HepG2 (cell line): ENCODE results near the gene SHLD3. TPM values are rescaled to one million over a fixed set of nuclear protein-coding genes. Genes with fewer than 3 reads are reported as not detected.

Experiments
- ASH2L ChIP-seq: fragments of 300-600, 200-600 bp; sonication (generic); IDR thresholded peaks from 2 replicates; pipeline ENCODE4 v1.7.0; 2017; ENCODE audit warnings: low read depth, mild to moderate bottlenecking, moderate library complexity, mixed read lengths, low read length; ENCODE audit not compliant: insufficient read length
- CC2D1A ChIP-seq: sonication (generic); formaldehyde crosslinking; IDR thresholded peaks from 2 replicates; pipeline ENCODE4 v1.8.1; 2023; ENCODE audit warnings: mild to moderate bottlenecking, missing genetic modification reagents
- FOXJ3 ChIP-seq: sonication (generic); formaldehyde crosslinking; IDR thresholded peaks from 2 replicates; pipeline ENCODE4 v1.4.0; 2020; ENCODE audit warnings: missing genetic modification reagents, mild to moderate bottlenecking, borderline replicate concordance
- IKZF1 ChIP-seq: fragments of 450-650 bp; IDR thresholded peaks from 2 replicates; pipeline ENCODE4 v1.7.1; 2016
- MAFK ChIP-seq, 2 experiments: IDR thresholded peaks in 1 of 2; conservative IDR thresholded peaks in 1 of 2; 2 replicates each; pipeline ENCODE4 v1.6.1; 2011; ENCODE audit warnings: improper control_type of control experiment in 2 of 2, low read length in 2 of 2
- MED1 ChIP-seq: sonication (generic); formaldehyde crosslinking; IDR thresholded peaks from 2 replicates; pipeline ENCODE4 v1.4.0; 2020; ENCODE audit warnings: missing genetic modification reagents
- NRL ChIP-seq: sonication (generic); formaldehyde crosslinking; IDR thresholded peaks from 2 replicates; pipeline ENCODE4 v1.5.0; 2020; ENCODE audit warnings: missing genetic modification reagents, mild to moderate bottlenecking, moderate library complexity, borderline replicate concordance
- SIX4 ChIP-seq: sonication (generic); formaldehyde crosslinking; IDR thresholded peaks from 2 replicates; pipeline ENCODE4 v1.4.0; 2020; ENCODE audit warnings: missing genetic modification reagents
- ZC3H13 ChIP-seq: sonication (generic); formaldehyde crosslinking; IDR thresholded peaks from 2 replicates; pipeline ENCODE4 v1.8.1; 2023; ENCODE audit warnings: mild to moderate bottlenecking, missing genetic modification reagents, moderate library complexity
- ZFYVE20 ChIP-seq: sonication (generic); formaldehyde crosslinking; IDR thresholded peaks from 2 replicates; pipeline ENCODE4 v1.8.0; 2023; ENCODE audit warnings: low read depth, mild to moderate bottlenecking, moderate library complexity, missing genetic modification reagents, borderline replicate concordance
- ZNF501 ChIP-seq: sonication (generic); formaldehyde crosslinking; IDR thresholded peaks from 2 replicates; pipeline ENCODE4 v1.5.1; 2020; ENCODE audit warnings: mild to moderate bottlenecking, moderate library complexity, missing genetic modification reagents
- ZNF891 ChIP-seq: sonication (generic); formaldehyde crosslinking; IDR thresholded peaks from 2 replicates; pipeline ENCODE4 v1.5.0; 2020; ENCODE audit warnings: mild to moderate bottlenecking, missing genetic modification reagents
- polyA plus RNA-seq, 8 experiments: library from polyadenylated mRNA; depleted of rRNA in 3 of 8; stranded (reverse) in 7 of 8; unstranded in 1 of 8; fragments of >200 nt; fragmentation: Illumina TruSeq in 4 of 8; extraction: Trizol in 4 of 8; gene quantifications; 2 replicates each; pipeline versions ENCODE4 v1.2.1 to v1.2.3, GENCODE V29; 2011 to 2016; ENCODE audit warnings: low read depth in 4 of 8, missing spikeins in 1 of 8, mixed read lengths in 1 of 8; ENCODE audit not compliant: insufficient read depth in 1 of 8
- total RNA-seq, 5 experiments: library from RNA; depleted of rRNA; stranded (reverse); fragments of >200 nt; fragmentation: Illumina TruSeq; extraction: Trizol; gene quantifications; 2 replicates each; pipeline ENCODE4 v1.2.3, GENCODE V29; 2016; ENCODE audit warnings: low read depth in 1 of 5
- TF ChIP-seq, protein P1 (sequence below): sonication (generic); formaldehyde crosslinking; IDR thresholded peaks from 2 replicates; pipeline ENCODE4 v1.8.1; 2023; ENCODE audit warnings: missing genetic modification reagents, mild to moderate bottlenecking, borderline replicate concordance
- TF ChIP-seq, protein P2 (sequence below): sonication (generic); formaldehyde crosslinking; IDR thresholded peaks from 2 replicates; pipeline ENCODE4 v1.9.0; 2021; ENCODE audit warnings: missing genetic modification reagents, mild to moderate bottlenecking, borderline replicate concordance
- TF ChIP-seq, protein P3 (sequence below): sonication (generic); formaldehyde crosslinking; conservative IDR thresholded peaks from 2 replicates; pipeline ENCODE4 v1.4.0; 2020; ENCODE audit warnings: mild to moderate bottlenecking, missing genetic modification reagents, moderate library complexity
- TF ChIP-seq, protein P4 (sequence below): sonication (generic); formaldehyde crosslinking; IDR thresholded peaks from 2 replicates; pipeline ENCODE4 v1.4.0; 2020; ENCODE audit warnings: missing genetic modification reagents
- TF ChIP-seq, protein P5 (sequence below): sonication (generic); formaldehyde crosslinking; IDR thresholded peaks from 2 replicates; pipeline ENCODE4 v1.4.0; 2020; ENCODE audit warnings: missing genetic modification reagents
- TF ChIP-seq, protein P6 (sequence below): sonication (generic); formaldehyde crosslinking; IDR thresholded peaks from 2 replicates; pipeline ENCODE4 v1.4.0; 2020; ENCODE audit warnings: missing genetic modification reagents; ENCODE audit errors: not compliant biosample characterization
- TF ChIP-seq, protein P7 (sequence below): sonication (generic); formaldehyde crosslinking; IDR thresholded peaks from 2 replicates; pipeline ENCODE4 v1.5.1; 2020; ENCODE audit warnings: mild to moderate bottlenecking, moderate library complexity, missing genetic modification reagents

SHLD3 gene
- total and polyA plus RNA-seq, 2 of the 13 experiments (the other 11 are each of a cell fraction or from before 2014, with no cell fraction given), result 3.6 to 6.8 TPM

DNA sequence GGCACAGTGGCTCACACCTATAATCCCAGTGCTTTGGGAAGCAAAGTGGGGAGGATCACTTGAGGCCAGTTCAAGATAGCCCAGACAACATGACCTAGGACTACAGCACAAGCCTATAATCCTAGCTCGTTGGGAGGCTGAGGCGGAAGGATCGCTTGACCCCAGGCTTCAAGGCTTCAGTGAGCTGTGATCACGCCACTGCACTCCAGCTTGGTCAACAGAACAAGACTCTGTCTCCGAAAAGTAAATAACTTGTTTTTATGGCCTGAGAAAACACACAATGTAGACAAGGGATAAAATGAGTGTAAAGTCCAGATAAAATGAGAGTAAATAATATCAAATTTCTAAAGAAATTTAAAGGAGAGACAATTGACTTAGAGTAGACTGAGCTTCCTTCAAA is 26.3 kb downstream of the SHLD3 start (continued):
- TF ChIP-seq ZNF501 (CRISPR knock-in tag) (no peak), ZC3H13 (CRISPR knock-in tag) (no peak), IKZF1 (no peak), NRL (CRISPR knock-in tag) (no peak), MAFK (conservative IDR thresholded peaks at IDR 0.05 in 1 of 2, IDR thresholded peaks at IDR 0.05 in 1 of 2; ENCODE audit: low read length in 2 of 2) (no peak), SIX4 (CRISPR knock-in tag) (peak; percentile 93), ZNF891 (no peak), MED1 (CRISPR knock-in tag) (peak; percentile 79), FOXJ3 (peak; percentile 51; the same call in 1 of the 2 replicates), ZFYVE20 (CRISPR knock-in tag) (no peak), ASH2L (no peak), CC2D1A (no peak)
- TF ChIP-seq, protein P1, sequence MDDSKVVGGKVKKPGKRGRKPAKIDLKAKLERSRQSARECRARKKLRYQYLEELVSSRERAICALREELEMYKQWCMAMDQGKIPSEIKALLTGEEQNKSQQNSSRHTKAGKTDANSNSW (CRISPR knock-in tag), result no peak
- TF ChIP-seq, protein P2, sequence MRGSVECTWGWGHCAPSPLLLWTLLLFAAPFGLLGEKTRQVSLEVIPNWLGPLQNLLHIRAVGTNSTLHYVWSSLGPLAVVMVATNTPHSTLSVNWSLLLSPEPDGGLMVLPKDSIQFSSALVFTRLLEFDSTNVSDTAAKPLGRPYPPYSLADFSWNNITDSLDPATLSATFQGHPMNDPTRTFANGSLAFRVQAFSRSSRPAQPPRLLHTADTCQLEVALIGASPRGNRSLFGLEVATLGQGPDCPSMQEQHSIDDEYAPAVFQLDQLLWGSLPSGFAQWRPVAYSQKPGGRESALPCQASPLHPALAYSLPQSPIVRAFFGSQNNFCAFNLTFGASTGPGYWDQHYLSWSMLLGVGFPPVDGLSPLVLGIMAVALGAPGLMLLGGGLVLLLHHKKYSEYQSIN (CRISPR knock-in tag), result no peak
- TF ChIP-seq, protein P3, sequence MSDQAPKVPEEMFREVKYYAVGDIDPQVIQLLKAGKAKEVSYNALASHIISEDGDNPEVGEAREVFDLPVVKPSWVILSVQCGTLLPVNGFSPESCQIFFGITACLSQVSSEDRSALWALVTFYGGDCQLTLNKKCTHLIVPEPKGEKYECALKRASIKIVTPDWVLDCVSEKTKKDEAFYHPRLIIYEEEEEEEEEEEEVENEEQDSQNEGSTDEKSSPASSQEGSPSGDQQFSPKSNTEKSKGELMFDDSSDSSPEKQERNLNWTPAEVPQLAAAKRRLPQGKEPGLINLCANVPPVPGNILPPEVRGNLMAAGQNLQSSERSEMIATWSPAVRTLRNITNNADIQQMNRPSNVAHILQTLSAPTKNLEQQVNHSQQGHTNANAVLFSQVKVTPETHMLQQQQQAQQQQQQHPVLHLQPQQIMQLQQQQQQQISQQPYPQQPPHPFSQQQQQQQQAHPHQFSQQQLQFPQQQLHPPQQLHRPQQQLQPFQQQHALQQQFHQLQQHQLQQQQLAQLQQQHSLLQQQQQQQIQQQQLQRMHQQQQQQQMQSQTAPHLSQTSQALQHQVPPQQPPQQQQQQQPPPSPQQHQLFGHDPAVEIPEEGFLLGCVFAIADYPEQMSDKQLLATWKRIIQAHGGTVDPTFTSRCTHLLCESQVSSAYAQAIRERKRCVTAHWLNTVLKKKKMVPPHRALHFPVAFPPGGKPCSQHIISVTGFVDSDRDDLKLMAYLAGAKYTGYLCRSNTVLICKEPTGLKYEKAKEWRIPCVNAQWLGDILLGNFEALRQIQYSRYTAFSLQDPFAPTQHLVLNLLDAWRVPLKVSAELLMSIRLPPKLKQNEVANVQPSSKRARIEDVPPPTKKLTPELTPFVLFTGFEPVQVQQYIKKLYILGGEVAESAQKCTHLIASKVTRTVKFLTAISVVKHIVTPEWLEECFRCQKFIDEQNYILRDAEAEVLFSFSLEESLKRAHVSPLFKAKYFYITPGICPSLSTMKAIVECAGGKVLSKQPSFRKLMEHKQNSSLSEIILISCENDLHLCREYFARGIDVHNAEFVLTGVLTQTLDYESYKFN (CRISPR knock-in tag), result peak; percentile 87
- TF ChIP-seq, protein P4, sequence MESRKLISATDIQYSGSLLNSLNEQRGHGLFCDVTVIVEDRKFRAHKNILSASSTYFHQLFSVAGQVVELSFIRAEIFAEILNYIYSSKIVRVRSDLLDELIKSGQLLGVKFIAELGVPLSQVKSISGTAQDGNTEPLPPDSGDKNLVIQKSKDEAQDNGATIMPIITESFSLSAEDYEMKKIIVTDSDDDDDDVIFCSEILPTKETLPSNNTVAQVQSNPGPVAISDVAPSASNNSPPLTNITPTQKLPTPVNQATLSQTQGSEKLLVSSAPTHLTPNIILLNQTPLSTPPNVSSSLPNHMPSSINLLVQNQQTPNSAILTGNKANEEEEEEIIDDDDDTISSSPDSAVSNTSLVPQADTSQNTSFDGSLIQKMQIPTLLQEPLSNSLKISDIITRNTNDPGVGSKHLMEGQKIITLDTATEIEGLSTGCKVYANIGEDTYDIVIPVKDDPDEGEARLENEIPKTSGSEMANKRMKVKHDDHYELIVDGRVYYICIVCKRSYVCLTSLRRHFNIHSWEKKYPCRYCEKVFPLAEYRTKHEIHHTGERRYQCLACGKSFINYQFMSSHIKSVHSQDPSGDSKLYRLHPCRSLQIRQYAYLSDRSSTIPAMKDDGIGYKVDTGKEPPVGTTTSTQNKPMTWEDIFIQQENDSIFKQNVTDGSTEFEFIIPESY, result peak; percentile 79
- TF ChIP-seq, protein P5, sequence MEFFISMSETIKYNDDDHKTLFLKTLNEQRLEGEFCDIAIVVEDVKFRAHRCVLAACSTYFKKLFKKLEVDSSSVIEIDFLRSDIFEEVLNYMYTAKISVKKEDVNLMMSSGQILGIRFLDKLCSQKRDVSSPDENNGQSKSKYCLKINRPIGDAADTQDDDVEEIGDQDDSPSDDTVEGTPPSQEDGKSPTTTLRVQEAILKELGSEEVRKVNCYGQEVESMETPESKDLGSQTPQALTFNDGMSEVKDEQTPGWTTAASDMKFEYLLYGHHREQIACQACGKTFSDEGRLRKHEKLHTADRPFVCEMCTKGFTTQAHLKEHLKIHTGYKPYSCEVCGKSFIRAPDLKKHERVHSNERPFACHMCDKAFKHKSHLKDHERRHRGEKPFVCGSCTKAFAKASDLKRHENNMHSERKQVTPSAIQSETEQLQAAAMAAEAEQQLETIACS (CRISPR knock-in tag), result no peak
- TF ChIP-seq, protein P6, sequence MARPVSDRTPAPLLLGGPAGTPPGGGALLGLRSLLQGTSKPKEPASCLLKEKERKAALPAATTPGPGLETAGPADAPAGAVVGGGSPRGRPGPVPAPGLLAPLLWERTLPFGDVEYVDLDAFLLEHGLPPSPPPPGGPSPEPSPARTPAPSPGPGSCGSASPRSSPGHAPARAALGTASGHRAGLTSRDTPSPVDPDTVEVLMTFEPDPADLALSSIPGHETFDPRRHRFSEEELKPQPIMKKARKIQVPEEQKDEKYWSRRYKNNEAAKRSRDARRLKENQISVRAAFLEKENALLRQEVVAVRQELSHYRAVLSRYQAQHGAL (CRISPR knock-in tag), result no peak
- TF ChIP-seq, protein P7, sequence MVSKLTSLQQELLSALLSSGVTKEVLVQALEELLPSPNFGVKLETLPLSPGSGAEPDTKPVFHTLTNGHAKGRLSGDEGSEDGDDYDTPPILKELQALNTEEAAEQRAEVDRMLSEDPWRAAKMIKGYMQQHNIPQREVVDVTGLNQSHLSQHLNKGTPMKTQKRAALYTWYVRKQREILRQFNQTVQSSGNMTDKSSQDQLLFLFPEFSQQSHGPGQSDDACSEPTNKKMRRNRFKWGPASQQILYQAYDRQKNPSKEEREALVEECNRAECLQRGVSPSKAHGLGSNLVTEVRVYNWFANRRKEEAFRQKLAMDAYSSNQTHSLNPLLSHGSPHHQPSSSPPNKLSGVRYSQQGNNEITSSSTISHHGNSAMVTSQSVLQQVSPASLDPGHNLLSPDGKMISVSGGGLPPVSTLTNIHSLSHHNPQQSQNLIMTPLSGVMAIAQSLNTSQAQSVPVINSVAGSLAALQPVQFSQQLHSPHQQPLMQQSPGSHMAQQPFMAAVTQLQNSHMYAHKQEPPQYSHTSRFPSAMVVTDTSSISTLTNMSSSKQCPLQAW (CRISPR knock-in tag), result 0 out of 2 replicates have a peak, but pooled peaks have one; percentile 27
